Spleen (tissue), 11 donors: ENCODE measurements around the gene PANX3. TPM values are rescaled to one million over a fixed set of nuclear protein-coding genes. Genes with fewer than 3 reads are reported as not detected.

ENCODE experiments used
- DNase-seq: peaks from one replicate; pipeline ENCODE4 v3.0.0-alpha.2; 2020
- H3K27ac ChIP-seq, 8 donors: fragments of 200-600 bp; sonication (generic) in 7 of 8; 1 replicate in 4 of 8; 2 replicates in 4 of 8; pipeline versions ENCODE4 v1.5.0 to v1.8.0; 2016 to 2021; ENCODE audit warnings: inconsistent platforms in 4 of 8, mild to moderate bottlenecking in 4 of 8, moderate library complexity in 1 of 8
- H3K27me3 ChIP-seq, 7 donors: fragments of 200-600 bp; sonication (generic) in 6 of 7; replicated peaks in 1 of 7; 1 replicate in 4 of 7; 2 replicates in 3 of 7; pipeline versions ENCODE4 v1.5.0 to v1.8.0; 2016 to 2021; ENCODE audit warnings: inconsistent platforms in 3 of 7, mild to moderate bottlenecking in 1 of 7
- H3K36me3 ChIP-seq, 6 donors: fragments of 200-600 bp; sonication (generic) in 5 of 6; 1 replicate in 4 of 6; 2 replicates in 2 of 6; pipeline versions ENCODE4 v1.5.0 to v1.8.0; 2016 to 2021; ENCODE audit warnings: inconsistent platforms in 2 of 6
- H3K4me1 ChIP-seq, 6 donors: fragments of 200-600 bp; sonication (generic) in 5 of 6; 1 replicate in 3 of 6; 2 replicates in 3 of 6; pipeline versions ENCODE4 v1.5.0 to v1.8.0; 2016 to 2021; ENCODE audit warnings: inconsistent platforms in 3 of 6
- H3K4me3 ChIP-seq, 8 donors: fragments of 200-600 bp; sonication (generic) in 7 of 8; 1 replicate in 4 of 8; 2 replicates in 4 of 8; pipeline versions ENCODE4 v1.5.0 to v1.8.0; 2016 to 2021; ENCODE audit warnings: inconsistent platforms in 4 of 8, mild to moderate bottlenecking in 4 of 8, moderate library complexity in 2 of 8
- H3K9me3 ChIP-seq, 8 donors: fragments of 200-600 bp; sonication (generic) in 7 of 8; 1 replicate in 4 of 8; 2 replicates in 4 of 8; pipeline versions ENCODE4 v1.5.0 to v1.8.0; 2016 to 2021; ENCODE audit warnings: inconsistent platforms in 4 of 8
- POLR2A ChIP-seq, 3 donors: fragments of 450-650 bp; IDR thresholded peaks; one replicate each; pipeline ENCODE4 v1.5.1; 2017; ENCODE audit warnings: antibody characterized with exemption in 3 of 3, mild to moderate bottlenecking in 1 of 3
- POLR2AphosphoS5 ChIP-seq, 3 donors: sonication (generic); formaldehyde crosslinking; IDR thresholded peaks; one replicate each; pipeline ENCODE4 v1.5.1; 2017; ENCODE audit warnings: antibody characterized with exemption in 3 of 3
- WGBS, 5 donors: extraction: QIAGEN DNeasy Blood & Tissue Kit in 3 of 5; methylation state at CpG; one replicate each; pipeline versions ENCODE4 v1.1.5 to v1.1.7; 2013 to 2018; 5-methylcytosine and 5-hydroxymethylcytosine counted together
- intact Hi-C: fragments of 100-400 bp; cut with DNase I; formaldehyde crosslinking; loops from one replicate; pipeline ENCODE4 v1.15.0; 2023; ENCODE audit warnings: low total_unique reads
- polyA plus RNA-seq, 3 donors: library from polyadenylated mRNA; stranded (reverse); fragments of 200-250 nt; gene quantifications; one replicate each; pipeline ENCODE4 v1.2.1, GENCODE V29; 2013
- total RNA-seq, 7 donors: library from RNA; depleted of rRNA in 3 of 7; stranded (reverse); fragments of >200 nt in 3 of 7; fragmentation: NEBNext Ultra II Directional in 4 of 7; extraction: Animal tissue kit (Norgen Biotek cat#: 25700) in 4 of 7; gene quantifications; one replicate each; pipeline versions ENCODE4 v1.1.0 to v1.2.1, GENCODE V29; 2016 to 2021
- TF ChIP-seq, protein P1 (sequence below), 11 experiments: fragments of 200-600 bp in 7 of 11; fragments of 450-650 bp in 4 of 11; sonication (generic) in 4 of 11; IDR thresholded peaks in 8 of 11; conservative IDR thresholded peaks in 3 of 11; 1 replicate in 7 of 11; 2 replicates in 4 of 11; pipeline versions ENCODE4 v1.4.0 to v1.8.0; 2016 to 2021; ENCODE audit warnings: antibody characterized with exemption in 11 of 11, inconsistent platforms in 4 of 11, mild to moderate bottlenecking in 1 of 11
- donor health status: healthy with polysubstance abuse.
- donor health status: DM: no; HTN: no; CAD: no; lungs with moderate emphysema.
- donor health status: DM: no; HTN: no; CAD: no.
- donor health status: Bipolar disorder and iron deficiency.
- donor health status: healthy.
- donor health status: DM: no; HTN: no; CAD: no.
- donor health status: DM: yes; HTN: yes; CAD: no.

PANX3 gene
- total and polyA plus RNA-seq, 10 donors, result not detected

GRCh38 chr11:124584681-124585372 is 26.4 kb upstream of the PANX3 start:
- WGBS, 5 donors, result 77 to 87% (median 81%) methylated on average over 4 of the region's 4 CpGs
- no peak overlapping the region for H3K27ac ChIP-seq

GRCh38 chr11:124586238-124586860 is 24.9 kb upstream of the PANX3 start:
- H3K36me3 ChIP-seq, result no peaks in the 10 kb centered on the region
- no peaks in the 10 kb centered on the region for H3K9me3 ChIP-seq
- H3K4me1 ChIP-seq, result no peaks in the 10 kb centered on the region
- WGBS, 5 donors, result 37 to 56% (median 46%) methylated on average over 3 of the region's 3 CpGs
- intact Hi-C loops, result no loop called here
- H3K27me3 ChIP-seq, result peaks cover 0 to 16% (median 0%) of the 10 kb centered on the region in 7 donors
- DNase-seq, result no peak
- no peak overlapping the region for H3K27ac ChIP-seq
- no peak overlapping the region for H3K4me3 ChIP-seq
- no peak for TF ChIP-seq POLR2AphosphoS5 (IDR thresholded peaks at IDR 0.05)
- TF ChIP-seq, protein P1, sequence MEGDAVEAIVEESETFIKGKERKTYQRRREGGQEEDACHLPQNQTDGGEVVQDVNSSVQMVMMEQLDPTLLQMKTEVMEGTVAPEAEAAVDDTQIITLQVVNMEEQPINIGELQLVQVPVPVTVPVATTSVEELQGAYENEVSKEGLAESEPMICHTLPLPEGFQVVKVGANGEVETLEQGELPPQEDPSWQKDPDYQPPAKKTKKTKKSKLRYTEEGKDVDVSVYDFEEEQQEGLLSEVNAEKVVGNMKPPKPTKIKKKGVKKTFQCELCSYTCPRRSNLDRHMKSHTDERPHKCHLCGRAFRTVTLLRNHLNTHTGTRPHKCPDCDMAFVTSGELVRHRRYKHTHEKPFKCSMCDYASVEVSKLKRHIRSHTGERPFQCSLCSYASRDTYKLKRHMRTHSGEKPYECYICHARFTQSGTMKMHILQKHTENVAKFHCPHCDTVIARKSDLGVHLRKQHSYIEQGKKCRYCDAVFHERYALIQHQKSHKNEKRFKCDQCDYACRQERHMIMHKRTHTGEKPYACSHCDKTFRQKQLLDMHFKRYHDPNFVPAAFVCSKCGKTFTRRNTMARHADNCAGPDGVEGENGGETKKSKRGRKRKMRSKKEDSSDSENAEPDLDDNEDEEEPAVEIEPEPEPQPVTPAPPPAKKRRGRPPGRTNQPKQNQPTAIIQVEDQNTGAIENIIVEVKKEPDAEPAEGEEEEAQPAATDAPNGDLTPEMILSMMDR (IDR thresholded peaks at IDR 0.05 in 8 of 11, conservative IDR thresholded peaks at IDR 0.05 in 3 of 11), result peak in 9 of 11 experiments; percentile 18 to 69 (median 54)

More at GRCh38 chr11:124584681-124585372, 26.4 kb upstream of the PANX3 start:
- DNase-seq, result no peak
- intact Hi-C loops, result loop anchor here (5.0 kb wide), 1 partner anchor 168 kb away; no protein-coding TSS in a partner anchor
- no peaks in the 10 kb centered on the region for H3K4me1 ChIP-seq
- TF ChIP-seq POLR2A (IDR thresholded peaks at IDR 0.05) (no peak), POLR2AphosphoS5 (IDR thresholded peaks at IDR 0.05) (no peak)
- TF ChIP-seq, protein P1 (IDR thresholded peaks at IDR 0.05 in 8 of 11, conservative IDR thresholded peaks at IDR 0.05 in 3 of 11), result no peak
- H3K27me3 ChIP-seq, result peaks cover 0 to 16% (median 0%) of the 10 kb centered on the region in 7 donors
- H3K4me3 ChIP-seq, result no peak overlapping the region
- H3K36me3 ChIP-seq, result no peaks in the 10 kb centered on the region
- H3K9me3 ChIP-seq, result no peaks in the 10 kb centered on the region

- WGBS, 5 donors, result 86 to 97% (median 92%) methylated on average over 2 of the region's 2 CpGs
- Histone ChIP-seq H3K36me3 (no peaks in the 10 kb centered on the region), H3K4me1 (no peaks in the 10 kb centered on the region), H3K27ac (no peak overlapping the region), H3K4me3 (no peak overlapping the region), H3K9me3 (no peaks in the 10 kb centered on the region), H3K27me3 (peaks cover 0 to 28% (median 0%) of the 10 kb centered on the region in 7 donors)
- intact Hi-C loops, result no loop called here
- no peak for DNase-seq
- TF ChIP-seq, protein P1 (IDR thresholded peaks at IDR 0.05 in 8 of 11, conservative IDR thresholded peaks at IDR 0.05 in 3 of 11), result no peak
- no peak for TF ChIP-seq POLR2AphosphoS5 (IDR thresholded peaks at IDR 0.05)
- TF ChIP-seq POLR2A (IDR thresholded peaks at IDR 0.05), result no peak
Observed at GRCh38 chr11:124591430-124591829, 19.8 kb upstream of the PANX3 start.

- Histone ChIP-seq H3K27ac (no peak overlapping the region), H3K4me1 (no peaks in the 10 kb centered on the region), H3K36me3 (no peaks in the 10 kb centered on the region), H3K9me3 (no peaks in the 10 kb centered on the region), H3K4me3 (no peak overlapping the region), H3K27me3 (peaks cover 0 to 25% (median 0%) of the 10 kb centered on the region in 7 donors)
- TF ChIP-seq, protein P1 (IDR thresholded peaks at IDR 0.05 in 8 of 11, conservative IDR thresholded peaks at IDR 0.05 in 3 of 11), result no peak
- no peak for TF ChIP-seq POLR2A (IDR thresholded peaks at IDR 0.05)
- no peak for TF ChIP-seq POLR2AphosphoS5 (IDR thresholded peaks at IDR 0.05)
- 77 to 93% (median 87%) methylated on average over 6 of the region's 6 CpGs for WGBS, 5 donors
- DNase-seq, result no peak
- intact Hi-C loops, result no loop called here
Observed at GRCh38 chr11:124592627-124593026, 18.6 kb upstream of the PANX3 start.
